Tibial artery (tissue), 4 donors: Measurements from ENCODE around the gene KCNK13.
"Not testable (repeated sequence)": the region's sequence is repeated elsewhere in the genome, so short reads cannot be mapped to it uniquely, and the experiment has no call there.

Source experiments
- DNase-seq, 2 donors: peaks; one replicate each; pipeline ENCODE4 v3.0.0-alpha.2; 2019
- H3K27ac ChIP-seq, 2 donors: fragments of 200-600 bp; sonication (generic) in 1 of 2; 1 replicate in 1 of 2; 2 replicates in 1 of 2; pipeline ENCODE4 v1.5.1; 2018 to 2019; ENCODE audit warnings: mild to moderate bottlenecking in 1 of 2
- H3K27me3 ChIP-seq, 2 donors: fragments of 200-600 bp; sonication (generic) in 1 of 2; one replicate each; pipeline versions ENCODE4 v1.5.1 to v1.6.0; 2016 to 2019
- H3K36me3 ChIP-seq, 3 donors: fragments of 200-600 bp; sonication (generic) in 2 of 3; one replicate each; pipeline ENCODE4 v1.5.1; 2016 to 2019; ENCODE audit warnings: mild to moderate bottlenecking in 2 of 3
- H3K4me1 ChIP-seq, 4 donors: fragments of 200-600 bp; sonication (generic) in 2 of 4; 1 replicate in 3 of 4; 2 replicates in 1 of 4; pipeline ENCODE4 v1.5.1; 2016 to 2019
- H3K4me3 ChIP-seq, 2 donors: fragments of 200-600 bp; sonication (generic) in 1 of 2; 1 replicate in 1 of 2; 2 replicates in 1 of 2; pipeline ENCODE4 v1.5.1; 2018 to 2019; ENCODE audit warnings: mild to moderate bottlenecking in 2 of 2
- H3K9me3 ChIP-seq, 3 donors: fragments of 200-600 bp; sonication (generic) in 1 of 3; one replicate each; pipeline ENCODE4 v1.5.1; 2016 to 2019
- CTCF ChIP-seq, 2 experiments: fragments of 200-600 bp in 1 of 2; fragments of 450-650 bp in 1 of 2; IDR thresholded peaks; one replicate each; pipeline ENCODE4 v1.5.1; 2017 to 2019; ENCODE audit warnings: antibody characterized with exemption in 2 of 2, mild to moderate bottlenecking in 1 of 2, moderate library complexity in 1 of 2
- intact Hi-C: fragments of 100-400 bp; cut with DNase I; formaldehyde crosslinking; loops from one replicate; pipeline ENCODE4 v1.15.0; 2023; ENCODE audit warnings: low total_unique reads

The KCNK13 gene

GRCh38 chr14:90061685-90062126 is at the start of gene KCNK13:
Gene KCNK13 (plus strand): TSS chr14:90061994. CDS start chr14:90062206, 212 bp downstream.
- Histone ChIP-seq H3K36me3 (no peaks in the 10 kb centered on the region), H3K4me1 (peaks cover 0 to 29% (median 26%) of the 10 kb centered on the region in 4 donors), H3K9me3 (no peaks in the 10 kb centered on the region), H3K27ac (no peak within 1 kb of the TSS), H3K27me3 (peaks cover 0 to 73% of the 10 kb centered on the region in 2 donors), H3K4me3 (peak within 1 kb of the TSS; percentile 40 to 47)
- no peak for TF ChIP-seq CTCF (IDR thresholded peaks at IDR 0.05)
- no peak for DNase-seq
- intact Hi-C loops = no loop called here

- Histone ChIP-seq H3K9me3 (no peaks in the 10 kb centered on the region), H3K36me3 (peaks cover 24 to 70% (median 28%) of the 10 kb centered on the region in 3 donors), H3K4me1 (no peaks in the 10 kb centered on the region), H3K27ac (no peak overlapping the region), H3K4me3 (no peak overlapping the region), H3K27me3 (no peaks in the 10 kb centered on the region)
- TF ChIP-seq CTCF (IDR thresholded peaks at IDR 0.05) = no peak
- DNase-seq = no peak
- intact Hi-C loops = no loop called here
These were observed 44.4 kb upstream of the KCNK13 start for GRCh38 chr14:90017371-90017770.

GRCh38 chr14:90019824-90020523 is 41.8 kb upstream of the KCNK13 start:
- DNase-seq = no peak
- Histone ChIP-seq H3K4me3 (no peak overlapping the region), H3K9me3 (no peaks in the 10 kb centered on the region), H3K27me3 (no peaks in the 10 kb centered on the region), H3K4me1 (no peaks in the 10 kb centered on the region), H3K27ac (no peak overlapping the region), H3K36me3 (peaks cover 23 to 74% (median 43%) of the 10 kb centered on the region in 3 donors)
- intact Hi-C loops = no loop called here
- no peak for TF ChIP-seq CTCF (IDR thresholded peaks at IDR 0.05)

GRCh38 chr14:90023176-90023896 is 38.5 kb upstream of the KCNK13 start:
- Histone ChIP-seq H3K27ac (no peak overlapping the region), H3K4me1 (no peaks in the 10 kb centered on the region), H3K4me3 (no peak overlapping the region), H3K9me3 (no peaks in the 10 kb centered on the region), H3K27me3 (no peaks in the 10 kb centered on the region), H3K36me3 (peaks cover 23 to 66% (median 52%) of the 10 kb centered on the region in 3 donors)
- intact Hi-C loops = no loop called here
- DNase-seq = no peak
- TF ChIP-seq CTCF (IDR thresholded peaks at IDR 0.05) = no peak

DNA sequence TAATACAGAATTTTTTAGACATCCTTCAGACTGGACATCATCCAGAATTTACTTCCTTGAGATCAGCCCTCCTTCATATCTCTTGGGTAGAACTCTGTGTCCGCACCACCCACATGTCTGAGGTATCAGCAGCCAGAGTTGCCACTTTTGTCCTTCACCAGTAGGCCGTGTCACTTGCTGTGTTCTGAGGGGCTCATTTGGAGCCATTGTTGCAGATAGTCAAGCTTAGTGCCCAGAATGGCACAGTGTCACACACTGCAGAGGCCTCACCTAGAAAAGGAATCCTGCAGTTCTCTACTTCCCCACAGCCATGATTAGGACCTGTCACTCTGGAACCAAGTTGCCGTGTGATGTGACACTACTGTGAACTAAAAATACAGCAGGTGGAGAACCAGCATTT is 36.9 kb upstream of the KCNK13 start:
- Histone ChIP-seq H3K36me3 (peaks cover 18 to 56% (median 48%) of the 10 kb centered on the region in 3 donors), H3K27ac (no peak overlapping the region), H3K4me3 (no peak overlapping the region), H3K4me1 (no peaks in the 10 kb centered on the region), H3K27me3 (no peaks in the 10 kb centered on the region), H3K9me3 (no peaks in the 10 kb centered on the region)
- intact Hi-C loops = no loop called here
- TF ChIP-seq CTCF (IDR thresholded peaks at IDR 0.05) = no peak
- DNase-seq = no peak

- intact Hi-C loops, H3K27ac ChIP-seq, H3K4me1 ChIP-seq, H3K9me3 ChIP-seq, H3K4me3 ChIP-seq, H3K27me3 ChIP-seq, DNase-seq: not testable (repeated sequence)
- H3K36me3 ChIP-seq = peaks cover 18 to 55% (median 39%) of the 10 kb centered on the region in 3 donors
These were observed 35.2 kb upstream of the KCNK13 start for GRCh38 chr14:90026608-90027007.
